Heart left ventricle (tissue), 16 donors: ENCODE data around the gene PHKG2. TPM values are rescaled to one million over a fixed set of nuclear protein-coding genes. Genes with fewer than 3 reads are reported as not detected.

ENCODE experiments used
- ATAC-seq, 4 donors: fragments of 200-7000 bp; cut with Tn5 transposase; one replicate each; pipeline ENCODE4 v1.9.1; 2020 to 2022; ENCODE audit warnings: moderate library complexity in 4 of 4, mild to moderate bottlenecking in 3 of 4, moderate number of reproducible peaks in 1 of 4
- DNase-seq, 5 donors: peaks; one replicate each; pipeline ENCODE4 v3.0.0-alpha.2; 2020
- H3K27ac ChIP-seq, 12 donors: fragments of 200-600 bp; sonication (generic) in 4 of 12; one replicate each; pipeline versions ENCODE4 v1.5.0 to v1.8.0; 2016 to 2022; ENCODE audit warnings: mild to moderate bottlenecking in 2 of 12
- H3K27me3 ChIP-seq, 9 donors: fragments of 200-600 bp; sonication (generic) in 2 of 9; one replicate each; pipeline versions ENCODE4 v1.5.1 to v1.8.0; 2016 to 2022; ENCODE audit warnings: mild to moderate bottlenecking in 3 of 9
- H3K36me3 ChIP-seq, 9 donors: fragments of 200-600 bp; sonication (generic) in 2 of 9; one replicate each; pipeline versions ENCODE4 v1.5.0 to v1.8.0; 2018 to 2022; ENCODE audit warnings: mild to moderate bottlenecking in 2 of 9
- H3K4me1 ChIP-seq, 12 donors: fragments of 200-600 bp; sonication (generic) in 4 of 12; one replicate each; pipeline versions ENCODE4 v1.5.0 to v1.8.0; 2016 to 2022; ENCODE audit warnings: mild to moderate bottlenecking in 3 of 12
- H3K4me3 ChIP-seq, 12 donors: fragments of 200-600 bp; sonication (generic) in 4 of 12; one replicate each; pipeline versions ENCODE4 v1.5.0 to v1.8.0; 2017 to 2022; ENCODE audit warnings: mild to moderate bottlenecking in 9 of 12, moderate library complexity in 4 of 12
- H3K9me3 ChIP-seq, 12 donors: fragments of 200-600 bp; sonication (generic) in 4 of 12; one replicate each; pipeline versions ENCODE4 v1.5.0 to v1.8.0; 2016 to 2022; ENCODE audit warnings: mild to moderate bottlenecking in 1 of 12
- POLR2A ChIP-seq, 2 donors: fragments of 450-650 bp; IDR thresholded peaks; one replicate each; pipeline ENCODE4 v1.6.1; 2017; ENCODE audit warnings: antibody characterized with exemption in 2 of 2, mild to moderate bottlenecking in 2 of 2, moderate library complexity in 2 of 2
- WGBS, 4 donors: extraction: QIAGEN DNeasy Blood & Tissue Kit in 2 of 4; methylation state at CpG; one replicate each; pipeline versions ENCODE4 v1.1.5 to v1.1.7; 2013 to 2018; 5-methylcytosine and 5-hydroxymethylcytosine counted together
- intact Hi-C, 10 donors: fragments of 100-400 bp; cut with DNase I; formaldehyde crosslinking; loops; one replicate each; pipeline versions ENCODE4 v1.11.1 to v1.14.2; 2022
- polyA plus RNA-seq, 2 donors: library from polyadenylated mRNA; stranded (reverse); fragments of 200-250 nt; gene quantifications; one replicate each; pipeline ENCODE4 v1.2.3, GENCODE V29; 2013
- total RNA-seq, 9 donors: library from RNA; depleted of rRNA in 2 of 9; stranded (reverse); fragments of >200 nt in 2 of 9; fragmentation: NEBNext Ultra II Directional in 3 of 9; extraction: Animal tissue kit (Norgen Biotek cat#: 25700) in 3 of 9; gene quantifications; one replicate each; pipeline versions ENCODE4 v1.1.0 to v1.2.4, GENCODE V29; 2016 to 2023
- TF ChIP-seq, protein P1 (sequence below), 12 donors: fragments of 200-600 bp; sonication (generic) in 4 of 12; IDR thresholded peaks; one replicate each; pipeline versions ENCODE4 v1.5.0 to v1.8.0; 2018 to 2022; ENCODE audit warnings: antibody characterized with exemption in 12 of 12, mild to moderate bottlenecking in 5 of 12
- donor health status: ischemic (EF 13 %, LVEDD 7.1; RV severe dilation, severe dysfunction).
- donor health status: healthy with polysubstance abuse.
- donor health status: DM: no; HTN: yes; CAD: no.
- donor health status: DM: no; HTN: no; CAD: no.
- donor health status: ischemic (EF 25% LVEDD 6.9; RV normal size, moderate dysfunction).
- donor health status: ischemic (EF 25% LVEDD 5.7; RV mildly dilated, moderate dysfunction).
- donor health status: healthy.
- donor health status: DM: yes; HTN: yes; CAD: no.
- donor health status: ischemic (EF 35%, LVEDD 5.7; RV mildly dilated, moderate dysfunction).
- donor health status: nonischemic (EF 11% LVEDD 7.7; RV severe dilation, severe dysfunction).
- donor health status: DM: yes; HTN: yes; CAD: no.
- donor health status: PGD.
- donor health status: ischemic (EF 29% LVEDD 5.4; RV normal size, mild dysfunction).
- donor health status: nonischemic (EF 23%, LVEDD 6.1; RV moderate dilation, normal function).

Gene PHKG2
- total and polyA plus RNA-seq, 11 donors: 13.5 to 37.7 (median 18.3) TPM

DNA sequence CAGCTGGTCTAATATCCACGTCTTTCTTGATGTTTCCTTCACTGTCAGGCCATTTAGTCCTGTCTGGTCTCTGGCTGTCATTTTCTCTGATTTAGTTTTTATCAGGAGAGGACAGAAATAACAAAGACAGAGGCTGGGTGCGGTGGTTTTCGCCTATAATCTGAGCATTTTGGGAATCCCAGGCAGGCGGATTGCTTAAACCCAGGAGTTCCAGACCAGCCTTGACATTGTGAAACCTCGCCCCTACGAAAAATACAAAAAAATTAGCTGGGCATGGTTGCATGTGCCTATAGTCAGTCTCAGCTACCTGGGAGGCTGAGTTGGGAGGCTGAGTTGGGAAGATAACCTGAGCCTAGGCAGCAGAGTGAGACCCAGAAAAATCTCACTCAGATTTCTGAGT is 42.2 kb upstream of the PHKG2 start:
- TF ChIP-seq, protein P1, sequence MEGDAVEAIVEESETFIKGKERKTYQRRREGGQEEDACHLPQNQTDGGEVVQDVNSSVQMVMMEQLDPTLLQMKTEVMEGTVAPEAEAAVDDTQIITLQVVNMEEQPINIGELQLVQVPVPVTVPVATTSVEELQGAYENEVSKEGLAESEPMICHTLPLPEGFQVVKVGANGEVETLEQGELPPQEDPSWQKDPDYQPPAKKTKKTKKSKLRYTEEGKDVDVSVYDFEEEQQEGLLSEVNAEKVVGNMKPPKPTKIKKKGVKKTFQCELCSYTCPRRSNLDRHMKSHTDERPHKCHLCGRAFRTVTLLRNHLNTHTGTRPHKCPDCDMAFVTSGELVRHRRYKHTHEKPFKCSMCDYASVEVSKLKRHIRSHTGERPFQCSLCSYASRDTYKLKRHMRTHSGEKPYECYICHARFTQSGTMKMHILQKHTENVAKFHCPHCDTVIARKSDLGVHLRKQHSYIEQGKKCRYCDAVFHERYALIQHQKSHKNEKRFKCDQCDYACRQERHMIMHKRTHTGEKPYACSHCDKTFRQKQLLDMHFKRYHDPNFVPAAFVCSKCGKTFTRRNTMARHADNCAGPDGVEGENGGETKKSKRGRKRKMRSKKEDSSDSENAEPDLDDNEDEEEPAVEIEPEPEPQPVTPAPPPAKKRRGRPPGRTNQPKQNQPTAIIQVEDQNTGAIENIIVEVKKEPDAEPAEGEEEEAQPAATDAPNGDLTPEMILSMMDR (IDR thresholded peaks at IDR 0.05): no peak
- TF ChIP-seq POLR2A (IDR thresholded peaks at IDR 0.05): no peak
- Histone ChIP-seq H3K27me3 (no peaks in the 10 kb centered on the region), H3K4me3 (no peak overlapping the region), H3K4me1 (peaks cover 0 to 9% (median 4%) of the 10 kb centered on the region in 12 donors), H3K36me3 (peaks cover 27 to 99% (median 98%) of the 10 kb centered on the region in 9 donors), H3K9me3 (no peaks in the 10 kb centered on the region), H3K27ac (no peak overlapping the region)
- 90 to 96% (median 94%) methylated on average over 6 of the region's 6 CpGs for WGBS, 4 donors
- intact Hi-C loops: no loop called here
- DNase-seq (no peak), ATAC-seq (no peak)

DNA sequence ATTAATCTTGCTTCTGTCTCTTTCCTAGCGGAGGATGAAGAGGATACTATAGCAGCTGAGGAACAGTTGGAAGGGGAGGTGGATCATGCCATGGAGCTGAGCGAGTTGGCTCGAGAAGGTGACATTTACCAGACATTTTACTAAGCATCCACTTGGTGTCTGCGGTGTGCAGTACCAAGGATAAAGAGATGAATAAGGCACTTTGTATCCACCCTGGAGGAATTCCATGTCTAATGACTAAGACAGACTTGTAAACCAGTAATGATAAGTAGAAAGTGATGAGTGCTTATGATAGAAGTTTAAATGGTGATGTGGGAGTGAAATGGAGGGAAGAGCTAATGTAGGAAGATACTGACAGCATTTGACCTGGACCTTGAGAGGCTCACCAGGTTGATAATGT is 37.3 kb upstream of the PHKG2 start:
- ATAC-seq (no peak), DNase-seq (peak in 1 of 5 donors; percentile 4)
- Histone ChIP-seq H3K9me3 (no peaks in the 10 kb centered on the region), H3K27ac (no peak overlapping the region), H3K4me1 (peaks cover 0 to 23% (median 0%) of the 10 kb centered on the region in 12 donors), H3K36me3 (peaks cover 23 to 100% (median 100%) of the 10 kb centered on the region in 9 donors), H3K27me3 (no peaks in the 10 kb centered on the region), H3K4me3 (no peak overlapping the region)
- intact Hi-C loops: no loop called here
- TF ChIP-seq, protein P1 (IDR thresholded peaks at IDR 0.05): no peak
- TF ChIP-seq POLR2A (IDR thresholded peaks at IDR 0.05): no peak
- WGBS, 4 donors: 75 to 86% (median 83%) methylated on average over 4 of the region's 4 CpGs

DNA sequence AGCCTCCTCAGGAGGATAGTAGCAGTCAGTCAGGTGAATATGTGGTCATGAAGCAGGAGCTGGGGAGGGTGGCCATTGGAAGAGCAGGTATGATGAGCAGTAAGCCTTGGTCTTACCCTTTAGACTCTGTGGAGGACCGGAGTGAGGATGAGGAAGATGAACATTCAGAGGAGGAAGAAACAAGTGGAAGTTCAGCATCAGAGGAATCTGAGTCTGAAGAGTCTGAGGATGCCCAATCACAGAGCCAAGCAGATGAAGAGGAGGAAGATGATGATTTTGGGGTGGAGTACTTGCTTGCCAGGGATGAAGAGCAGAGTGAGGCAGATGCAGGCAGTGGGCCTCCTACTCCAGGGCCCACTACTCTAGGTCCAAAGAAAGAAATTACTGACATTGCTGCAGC is 36.5 kb upstream of the PHKG2 start:
- whole genome bisulfite sequencing, 4 donors: 94 to 100% (median 97%) methylated on average over 1 of the region's 1 CpG
- Histone ChIP-seq H3K4me3 (no peak overlapping the region), H3K9me3 (no peaks in the 10 kb centered on the region), H3K36me3 (peaks cover 22 to 100% (median 100%) of the 10 kb centered on the region in 9 donors), H3K4me1 (peaks cover 0 to 31% (median 0%) of the 10 kb centered on the region in 12 donors), H3K27me3 (no peaks in the 10 kb centered on the region), H3K27ac (no peak overlapping the region)
- ATAC-seq (no peak), DNase-seq (peak in 1 of 5 donors; percentile 6)
- TF ChIP-seq, protein P1 (IDR thresholded peaks at IDR 0.05): no peak
- no peak for TF ChIP-seq POLR2A (IDR thresholded peaks at IDR 0.05)
- intact Hi-C loops: no loop called here

DNA sequence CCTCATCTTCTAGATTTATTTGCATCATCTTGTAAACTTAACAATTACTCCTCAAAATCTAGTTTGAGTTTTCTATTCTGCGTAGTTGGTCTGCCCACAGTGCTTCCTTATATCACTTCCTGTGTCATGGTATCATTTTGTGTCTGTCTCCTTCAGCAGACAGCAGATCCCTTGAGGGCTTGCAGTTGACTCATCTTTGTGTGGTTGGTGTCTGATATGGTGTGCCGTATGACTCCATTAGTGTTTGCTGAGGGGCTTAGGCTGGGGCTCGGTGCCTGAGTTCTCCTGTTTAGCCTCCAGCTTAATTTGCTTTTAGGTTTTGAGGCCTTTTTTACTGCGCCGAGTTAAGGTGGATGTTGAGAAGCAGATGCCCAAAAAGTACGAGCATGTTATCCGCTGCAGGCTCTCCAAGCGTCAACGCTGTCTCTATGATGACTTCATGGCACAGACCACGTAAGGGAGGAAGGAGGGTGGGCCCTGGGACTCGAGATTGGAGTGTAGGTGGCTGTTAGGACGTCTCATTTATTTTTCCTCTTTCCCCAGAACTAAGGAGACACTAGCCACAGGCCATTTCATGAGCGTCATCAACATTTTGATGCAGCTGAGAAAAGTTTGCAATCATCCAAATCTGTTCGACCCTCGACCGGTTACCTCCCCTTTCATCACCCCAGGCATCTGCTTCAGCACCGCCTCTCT is 32.3 kb upstream of the PHKG2 start:
- DNase-seq: peak in 1 of 5 donors; percentile 3
- Histone ChIP-seq H3K4me1 (peaks cover 0 to 37% (median 0%) of the 10 kb centered on the region in 12 donors), H3K9me3 (no peaks in the 10 kb centered on the region), H3K4me3 (no peak overlapping the region), H3K27ac (peak overlapping the region in 3 of 12 donors; percentile 21 to 87 (median 27)), H3K36me3 (peaks cover 8 to 100% (median 99%) of the 10 kb centered on the region in 9 donors), H3K27me3 (no peaks in the 10 kb centered on the region)
- 77 to 81% (median 79%) methylated on average over 17 of the region's 17 CpGs for WGBS, 4 donors
- ATAC-seq: peak in 2 of 4 donors; percentile 13 to 24
- intact Hi-C loops: no loop called here
- TF ChIP-seq, protein P1 (IDR thresholded peaks at IDR 0.05): no peak
- TF ChIP-seq POLR2A (IDR thresholded peaks at IDR 0.05): no peak
